Breast epithelium (tissue), 4 donors: ENCODE results near the gene NDUFA5. TPM values are rescaled to one million over a fixed set of nuclear protein-coding genes. Genes with fewer than 3 reads are reported as not detected.
"Not testable (repeated sequence)": the region's sequence is repeated elsewhere in the genome, so short reads cannot be mapped to it uniquely, and the experiment has no call there.

Source experiments
- DNase-seq, 2 donors: peaks; one replicate each; pipeline ENCODE4 v3.0.0-alpha.2; 2019; ENCODE audit warnings: low spot score in 2 of 2
- H3K27ac ChIP-seq, 2 donors: fragments of 200-600 bp; sonication (generic) in 1 of 2; one replicate each; pipeline ENCODE4 v1.5.1; 2016 to 2019; ENCODE audit warnings: mild to moderate bottlenecking in 1 of 2
- H3K27me3 ChIP-seq, 2 donors: fragments of 200-600 bp; sonication (generic) in 1 of 2; one replicate each; pipeline versions ENCODE4 v1.5.1 to v1.6.0; 2017 to 2019; ENCODE audit warnings: control low read depth in 1 of 2, mild to moderate bottlenecking in 1 of 2
- H3K36me3 ChIP-seq: fragments of 200-600 bp; one replicate; pipeline ENCODE4 v1.5.1; 2019
- H3K4me1 ChIP-seq, 2 donors: fragments of 200-600 bp; sonication (generic); one replicate each; pipeline ENCODE4 v1.5.1; 2016 to 2019; ENCODE audit warnings: control low read depth in 1 of 2
- H3K4me3 ChIP-seq, 3 donors: fragments of 200-600 bp; sonication (generic); 1 replicate in 2 of 3; 2 replicates in 1 of 3; pipeline ENCODE4 v1.5.1; 2016 to 2019; ENCODE audit warnings: mild to moderate bottlenecking in 3 of 3, moderate library complexity in 2 of 3
- H3K9me3 ChIP-seq, 2 donors: fragments of 200-600 bp; sonication (generic) in 1 of 2; one replicate each; pipeline ENCODE4 v1.5.1; 2016 to 2019; ENCODE audit warnings: control low read depth in 1 of 2
- CTCF ChIP-seq, 3 donors: fragments of 450-650 bp; IDR thresholded peaks; one replicate each; pipeline ENCODE4 v1.5.1; 2016 to 2017; ENCODE audit warnings: antibody characterized with exemption in 3 of 3, mild to moderate bottlenecking in 3 of 3, moderate library complexity in 3 of 3
- POLR2A ChIP-seq: fragments of 450-650 bp; IDR thresholded peaks from one replicate; pipeline ENCODE4 v1.6.1; 2016; ENCODE audit warnings: antibody characterized with exemption, mild to moderate bottlenecking, moderate library complexity
- POLR2AphosphoS5 ChIP-seq, 3 donors: sonication (generic); formaldehyde crosslinking; IDR thresholded peaks; one replicate each; pipeline ENCODE4 v1.6.1; 2017; ENCODE audit warnings: antibody characterized with exemption in 3 of 3
- intact Hi-C: fragments of 100-400 bp; cut with DNase I; formaldehyde crosslinking; loops from one replicate; pipeline ENCODE4 v1.15.1; 2023; ENCODE audit warnings: low total_unique reads
- total RNA-seq, 3 donors: library from RNA; depleted of rRNA; stranded (reverse); fragments of >200 nt; gene quantifications; one replicate each; pipeline ENCODE4 v1.1.0, GENCODE V29; 2016

Gene NDUFA5
- total RNA-seq, 3 donors from 2014 or later: 34.9 to 73.3 (median 43.3) TPM

GRCh38 chr7:123558289-123558874 is 764 bp upstream of the NDUFA5 start:
- intact Hi-C loops: no loop called here

GRCh38 chr7:123557016-123557397 is 611 bp downstream of the NDUFA5 start:
- no peaks in the 10 kb centered on the region for H3K27me3 ChIP-seq
- DNase-seq: no peak
- TF ChIP-seq POLR2A (no peak), CTCF (IDR thresholded peaks at IDR 0.05) (no peak), POLR2AphosphoS5 (IDR thresholded peaks at IDR 0.05) (no peak)
- peaks cover 0 to 10% of the 10 kb centered on the region in 2 donors for H3K4me1 ChIP-seq
- H3K27ac ChIP-seq: peak overlapping the region; percentile 84 to 93
- no peaks in the 10 kb centered on the region for H3K9me3 ChIP-seq
- intact Hi-C loops: no loop called here
- no peaks in the 10 kb centered on the region for H3K36me3 ChIP-seq
- H3K4me3 ChIP-seq: peak overlapping the region; percentile 59 to 89 (median 76)

More at GRCh38 chr7:123558289-123558874, 764 bp upstream of the NDUFA5 start:
- Histone ChIP-seq H3K27me3 (no peaks in the 10 kb centered on the region), H3K4me3 (peak overlapping the region; percentile 59 to 89 (median 76)), H3K27ac (peak overlapping the region; percentile 81 to 84), H3K4me1 (peaks cover 0 to 10% of the 10 kb centered on the region in 2 donors), H3K9me3 (no peaks in the 10 kb centered on the region), H3K36me3 (no peaks in the 10 kb centered on the region)
- TF ChIP-seq POLR2AphosphoS5 (IDR thresholded peaks at IDR 0.05) (no peak), POLR2A (no peak), CTCF (IDR thresholded peaks at IDR 0.05) (no peak)
- no peak for DNase-seq

GRCh38 chr7:123555484-123555883 is 2.1 kb downstream of the NDUFA5 start:
- Histone ChIP-seq H3K9me3 (no peaks in the 10 kb centered on the region), H3K27me3 (no peaks in the 10 kb centered on the region), H3K36me3 (no peaks in the 10 kb centered on the region), H3K27ac (no peak overlapping the region), H3K4me1 (peaks cover 0 to 10% of the 10 kb centered on the region in 2 donors), H3K4me3 (no peak overlapping the region)
- intact Hi-C loops: no loop called here
- no peak for TF ChIP-seq POLR2A
- no peak for DNase-seq

- no peaks in the 10 kb centered on the region for H3K9me3 ChIP-seq
- intact Hi-C loops: no loop called here
- TF ChIP-seq CTCF (IDR thresholded peaks at IDR 0.05) (no peak), POLR2A (no peak), POLR2AphosphoS5 (IDR thresholded peaks at IDR 0.05) (no peak)
Measured at GRCh38 chr7:123553159-123553558, 4.5 kb downstream of the NDUFA5 start.

GRCh38 chr7:123552641-123553040 is 5.0 kb downstream of the NDUFA5 start:
- H3K4me3 ChIP-seq: no peak overlapping the region
- no peaks in the 10 kb centered on the region for H3K9me3 ChIP-seq
- no peaks in the 10 kb centered on the region for H3K27me3 ChIP-seq
- no peak overlapping the region for H3K27ac ChIP-seq
- no peak for DNase-seq
- TF ChIP-seq POLR2A (no peak), POLR2AphosphoS5 (IDR thresholded peaks at IDR 0.05) (no peak), CTCF (IDR thresholded peaks at IDR 0.05) (no peak)
- intact Hi-C loops: no loop called here
- no peaks in the 10 kb centered on the region for H3K36me3 ChIP-seq
- peaks cover 0 to 14% of the 10 kb centered on the region in 2 donors for H3K4me1 ChIP-seq

More at GRCh38 chr7:123553159-123553558, 4.5 kb downstream of the NDUFA5 start:
- Histone ChIP-seq H3K36me3 (no peaks in the 10 kb centered on the region), H3K27me3 (no peaks in the 10 kb centered on the region), H3K4me3 (no peak overlapping the region), H3K4me1 (peaks cover 0 to 14% of the 10 kb centered on the region in 2 donors), H3K27ac (no peak overlapping the region)
- no peak for DNase-seq

GRCh38 chr7:123552134-123552533 is 5.5 kb downstream of the NDUFA5 start:
- H3K4me1 ChIP-seq: peaks cover 0 to 14% of the 10 kb centered on the region in 2 donors
- H3K36me3 ChIP-seq, intact Hi-C loops, H3K27me3 ChIP-seq, H3K9me3 ChIP-seq, DNase-seq, H3K4me3 ChIP-seq, H3K27ac ChIP-seq: not testable (repeated sequence)
